DND-41 (cell line): ENCODE data around the gene PLCXD3.

Source experiments
- CTCF ChIP-seq: IDR thresholded peaks from 2 replicates; pipeline ENCODE4 v1.5.1; 2012; ENCODE audit warnings: borderline replicate concordance, low read length, moderate library complexity, mild to moderate bottlenecking; ENCODE audit not compliant: poor library complexity, severe bottlenecking; ENCODE audit errors: extremely low read depth
- EZH2 ChIP-seq: IDR thresholded peaks from 3 replicates; pipeline ENCODE4 v1.6.1; 2012; ENCODE audit warnings: borderline replicate concordance, low read depth, mild to moderate bottlenecking, moderate library complexity, low read length, inconsistent platforms; ENCODE audit not compliant: severe bottlenecking

GRCh38 chr5:41268894-41269293 is 241.5 kb downstream of the PLCXD3 start:
- TF ChIP-seq CTCF (no peak), EZH2 (no peak)
